Heart right ventricle (tissue), 16 donors: Measurements from ENCODE around the gene PSPC1. TPM values are rescaled to one million over a fixed set of nuclear protein-coding genes. Genes with fewer than 3 reads are reported as not detected.

Experiments
- ATAC-seq, 8 donors: fragments of 200-7000 bp; cut with Tn5 transposase; one replicate each; pipeline ENCODE4 v1.9.1; 2020; ENCODE audit warnings: mild to moderate bottlenecking in 8 of 8, moderate library complexity in 8 of 8, moderate number of reproducible peaks in 1 of 8
- DNase-seq, 2 donors: peaks; one replicate each; pipeline ENCODE4 v3.0.0-alpha.2; 2020
- H3K27ac ChIP-seq, 10 donors: fragments of 200-600 bp; sonication (generic) in 2 of 10; one replicate each; pipeline versions ENCODE4 v1.5.0 to v1.8.0; 2020 to 2022; ENCODE audit warnings: mild to moderate bottlenecking in 3 of 10
- H3K27me3 ChIP-seq, 7 donors: fragments of 200-600 bp; one replicate each; pipeline ENCODE4 v1.8.0; 2021 to 2022; ENCODE audit warnings: mild to moderate bottlenecking in 2 of 7
- H3K36me3 ChIP-seq, 9 donors: fragments of 200-600 bp; sonication (generic) in 1 of 9; one replicate each; pipeline versions ENCODE4 v1.5.0 to v1.8.0; 2020 to 2022; ENCODE audit warnings: mild to moderate bottlenecking in 2 of 9
- H3K4me1 ChIP-seq, 9 donors: fragments of 200-600 bp; sonication (generic) in 1 of 9; one replicate each; pipeline versions ENCODE4 v1.5.0 to v1.8.0; 2020 to 2022; ENCODE audit warnings: mild to moderate bottlenecking in 4 of 9
- H3K4me3 ChIP-seq, 10 donors: fragments of 200-600 bp; sonication (generic) in 2 of 10; one replicate each; pipeline versions ENCODE4 v1.5.0 to v1.8.0; 2020 to 2022; ENCODE audit warnings: mild to moderate bottlenecking in 7 of 10, moderate library complexity in 2 of 10
- H3K9me3 ChIP-seq, 11 donors: fragments of 200-600 bp in 10 of 11; sonication (generic) in 2 of 11; one replicate each; pipeline versions ENCODE4 v1.5.0 to v1.8.0; 2013 to 2022; ENCODE audit warnings: mild to moderate bottlenecking in 2 of 11, control low read depth in 1 of 11, moderate library complexity in 1 of 11
- CTCF ChIP-seq, 9 donors: fragments of 200-600 bp; sonication (generic) in 2 of 9; IDR thresholded peaks; one replicate each; pipeline versions ENCODE4 v1.5.0 to v1.8.0; 2021 to 2022; ENCODE audit warnings: antibody characterized with exemption in 9 of 9, mild to moderate bottlenecking in 5 of 9, moderate library complexity in 1 of 9
- whole genome bisulfite sequencing, 2 donors: extraction: QIAGEN DNeasy Blood & Tissue Kit; methylation state at CpG; one replicate each; pipeline ENCODE4 v1.1.7; 2013; ENCODE audit warnings: inconsistent platforms in 1 of 2; 5-methylcytosine and 5-hydroxymethylcytosine counted together
- intact Hi-C, 10 donors: fragments of 100-400 bp; cut with DNase I; formaldehyde crosslinking; loops; one replicate each; pipeline versions ENCODE4 v1.11.1 to v1.14.2; 2022
- polyA plus RNA-seq, 2 donors: library from polyadenylated mRNA; stranded (reverse); fragments of 200-250 nt; gene quantifications; one replicate each; pipeline ENCODE4 v1.2.3, GENCODE V29; 2013
- total RNA-seq, 10 donors: library from RNA; stranded (reverse); fragmentation: NEBNext Ultra II Directional in 3 of 10; extraction: Animal tissue kit (Norgen Biotek cat#: 25700) in 3 of 10; gene quantifications; one replicate each; pipeline versions ENCODE4 v1.2.1 to v1.2.4, GENCODE V29; 2021 to 2023
- donor health status: Arrhythmogenic right ventricular cardiomyopathy.
- donor health status: ischemic (EF 13 %, LVEDD 7.1; RV severe dilation, severe dysfunction).
- donor health status: healthy with polysubstance abuse.
- donor health status: DM: no; HTN: yes; CAD: no.
- donor health status: DM: no; HTN: no; CAD: no.
- donor health status: ischemic (EF 25% LVEDD 6.9; RV normal size, moderate dysfunction).
- donor health status: ischemic (EF 25% LVEDD 5.7; RV mildly dilated, moderate dysfunction).
- donor health status: healthy.
- donor health status: DM: yes; HTN: yes; CAD: no.
- donor health status: Ischemic cardiomyopathy.
- donor health status: ischemic (EF 35%, LVEDD 5.7; RV mildly dilated, moderate dysfunction).
- donor health status: nonischemic (EF 11% LVEDD 7.7; RV severe dilation, severe dysfunction).
- donor health status: DM: yes; HTN: yes; CAD: no.
- donor health status: PGD.
- donor health status: ischemic (EF 29% LVEDD 5.4; RV normal size, mild dysfunction).
- donor health status: nonischemic (EF 23%, LVEDD 6.1; RV moderate dilation, normal function).

The PSPC1 gene
- total and polyA plus RNA-seq, 12 donors, result 20.7 to 34.0 (median 25.6) TPM

GRCh38 chr13:19772306-19772705, 10.4 kb downstream of the PSPC1 start:
- DNase-seq (no peak), ATAC-seq (no peak)
- no peak for TF ChIP-seq CTCF (IDR thresholded peaks at IDR 0.05)
- peaks cover 0 to 27% (median 5%) of the 10 kb centered on the region in 9 donors for H3K4me1 ChIP-seq
- WGBS, 2 donors, result 90 to 95% methylated on average over 6 of the region's 6 CpGs
- intact Hi-C loops, result no loop called here
- H3K36me3 ChIP-seq, result peaks cover 0 to 73% (median 28%) of the 10 kb centered on the region in 9 donors
- no peaks in the 10 kb centered on the region for H3K27me3 ChIP-seq
- H3K27ac ChIP-seq, result no peak overlapping the region
- no peaks in the 10 kb centered on the region for H3K9me3 ChIP-seq
- no peak overlapping the region for H3K4me3 ChIP-seq

GRCh38 chr13:19769854-19770253, 12.9 kb downstream of the PSPC1 start:
- no peak for ATAC-seq
- WGBS, 2 donors, result 89 to 90% methylated on average over 2 of the region's 2 CpGs
- no peaks in the 10 kb centered on the region for H3K27me3 ChIP-seq
- TF ChIP-seq CTCF (IDR thresholded peaks at IDR 0.05), result no peak
- no peak overlapping the region for H3K4me3 ChIP-seq
- H3K27ac ChIP-seq, result no peak overlapping the region
- peaks cover 0 to 81% (median 28%) of the 10 kb centered on the region in 9 donors for H3K36me3 ChIP-seq
- no peak for DNase-seq
- H3K9me3 ChIP-seq, result no peaks in the 10 kb centered on the region
- H3K4me1 ChIP-seq, result peaks cover 0 to 39% (median 13%) of the 10 kb centered on the region in 9 donors
- intact Hi-C loops, result no loop called here

GRCh38 chr13:19767966-19768365, 14.8 kb downstream of the PSPC1 start:
- Histone ChIP-seq H3K4me1 (peaks cover 0 to 52% (median 13%) of the 10 kb centered on the region in 9 donors), H3K27ac (no peak overlapping the region), H3K27me3 (no peaks in the 10 kb centered on the region), H3K9me3 (no peaks in the 10 kb centered on the region), H3K4me3 (no peak overlapping the region), H3K36me3 (peaks cover 0 to 89% (median 28%) of the 10 kb centered on the region in 9 donors)
- 87 to 98% methylated on average over 2 of the region's 2 CpGs for WGBS, 2 donors
- TF ChIP-seq CTCF (IDR thresholded peaks at IDR 0.05), result no peak
- ATAC-seq (no peak), DNase-seq (no peak)
- intact Hi-C loops, result no loop called here

GRCh38 chr13:19766591-19766990, 16.2 kb downstream of the PSPC1 start:
- intact Hi-C loops, result no loop called here
- Histone ChIP-seq H3K27ac (no peak overlapping the region), H3K36me3 (peaks cover 0 to 90% (median 20%) of the 10 kb centered on the region in 9 donors), H3K4me1 (peaks cover 0 to 52% (median 13%) of the 10 kb centered on the region in 9 donors), H3K27me3 (no peaks in the 10 kb centered on the region), H3K9me3 (no peaks in the 10 kb centered on the region), H3K4me3 (no peak overlapping the region)
- peak in 3 of 8 donors; percentile 23 to 35 (median 26) for ATAC-seq
- WGBS, 2 donors, result 49 to 56% methylated on average over 5 of the region's 5 CpGs
- no peak for DNase-seq
- TF ChIP-seq CTCF (IDR thresholded peaks at IDR 0.05), result no peak
